ENCODE measurements around the gene ERBB2. TPM values are rescaled to one million over a fixed set of nuclear protein-coding genes. Genes with fewer than 3 reads are reported as not detected.

The ERBB2 gene
- total RNA-seq (2021): 216 and 217 TPM in 2 replicates
- long read RNA-seq, full-length matches to known transcripts: 42 of 224 reads
- long read RNA-seq, partial matches to known transcripts: 137 of 224 reads
- long read RNA-seq, other reads (novel, unspliced or antisense): 45 of 224 reads

GRCh38 chr17:39699818-39700147 lies at the start of gene ERBB2:
Gene ERBB2 (plus strand): TSS chr17:39700064. CDS start chr17:39700239, 175 bp downstream.
- no peak within 1 kb of the TSS for H4K5ac ChIP-seq (ENCODE audit: insufficient read length, low read depth, low read length)
- H2BK20ac ChIP-seq (ENCODE audit: low read depth, low read length, poor library complexity, severe bottlenecking): no peak within 1 kb of the TSS
- Mint-ChIP-seq H3K4me3 (peak within 1 kb of the TSS; percentile 92 to 97), H3K9me3 (no peaks in the 10 kb centered on the region), H3K4me1 (peaks cover 66 to 77% of the 10 kb centered on the region in 2 experiments), H3K27ac (peak within 1 kb of the TSS; percentile 91 to 97 (median 91)), H3K27me3 (ENCODE audit: low read depth) (no peaks in the 10 kb centered on the region; the same call in 1 of the 2 replicates), H3K36me3 (ENCODE audit: insufficient read depth in 1 of 3, low read depth in 3 of 3) (peaks cover 9 to 31% (median 23%) of the 10 kb centered on the region in 3 experiments)
- H3K79me2 ChIP-seq (ENCODE audit: insufficient read depth, low read length): peaks cover 38% of the 10 kb centered on the region
- H3K79me1 ChIP-seq (ENCODE audit: insufficient read depth, low read depth, low read length, poor library complexity, severe bottlenecking): no peaks in the 10 kb centered on the region
- TF ChIP-seq, protein P1, sequence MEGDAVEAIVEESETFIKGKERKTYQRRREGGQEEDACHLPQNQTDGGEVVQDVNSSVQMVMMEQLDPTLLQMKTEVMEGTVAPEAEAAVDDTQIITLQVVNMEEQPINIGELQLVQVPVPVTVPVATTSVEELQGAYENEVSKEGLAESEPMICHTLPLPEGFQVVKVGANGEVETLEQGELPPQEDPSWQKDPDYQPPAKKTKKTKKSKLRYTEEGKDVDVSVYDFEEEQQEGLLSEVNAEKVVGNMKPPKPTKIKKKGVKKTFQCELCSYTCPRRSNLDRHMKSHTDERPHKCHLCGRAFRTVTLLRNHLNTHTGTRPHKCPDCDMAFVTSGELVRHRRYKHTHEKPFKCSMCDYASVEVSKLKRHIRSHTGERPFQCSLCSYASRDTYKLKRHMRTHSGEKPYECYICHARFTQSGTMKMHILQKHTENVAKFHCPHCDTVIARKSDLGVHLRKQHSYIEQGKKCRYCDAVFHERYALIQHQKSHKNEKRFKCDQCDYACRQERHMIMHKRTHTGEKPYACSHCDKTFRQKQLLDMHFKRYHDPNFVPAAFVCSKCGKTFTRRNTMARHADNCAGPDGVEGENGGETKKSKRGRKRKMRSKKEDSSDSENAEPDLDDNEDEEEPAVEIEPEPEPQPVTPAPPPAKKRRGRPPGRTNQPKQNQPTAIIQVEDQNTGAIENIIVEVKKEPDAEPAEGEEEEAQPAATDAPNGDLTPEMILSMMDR (conservative IDR thresholded peaks at IDR 0.05): no peak
- no peak within 1 kb of the TSS for H2BK12ac ChIP-seq (ENCODE audit: insufficient read length, low read depth, low read length)
- WGBS (ENCODE audit: extremely low coverage, insufficient read length, low lambda C conversion rate): no CpG with 5 or more reads among the region's 20 CpGs
- H3K23me2 ChIP-seq (ENCODE audit: insufficient read length, low read depth, low read length, poor library complexity, severe bottlenecking): peaks cover 8% of the 10 kb centered on the region
- H3K14ac ChIP-seq (ENCODE audit: insufficient read depth, low read length): peak within 1 kb of the TSS; percentile 50; the same call in 1 of the 2 replicates
- no peak within 1 kb of the TSS for H3T11ph ChIP-seq (ENCODE audit: low read length)
- H3K4me2 ChIP-seq (ENCODE audit: insufficient read depth, insufficient read length, low read length): peak within 1 kb of the TSS; percentile 95
- no peak within 1 kb of the TSS for H4K8ac ChIP-seq (replicated peaks; ENCODE audit: insufficient read length, low read depth, low read length)
- no peak within 1 kb of the TSS for H3K27ac ChIP-seq (ENCODE audit: insufficient read length, low read depth, low read length)
- H3K4me1 ChIP-seq (ENCODE audit: insufficient read depth, low read length): peaks cover 30% of the 10 kb centered on the region
- no peak within 1 kb of the TSS for H2AK5ac ChIP-seq (ENCODE audit: insufficient read length, low read length)
- H2BK5ac ChIP-seq (ENCODE audit: insufficient read length, low read length): no peak within 1 kb of the TSS
- no peak within 1 kb of the TSS for H3K23ac ChIP-seq (ENCODE audit: insufficient read length, low read depth, low read length)
- H3K56ac ChIP-seq (ENCODE audit: insufficient read length, low read depth, low read length): no peak within 1 kb of the TSS
- no peak within 1 kb of the TSS for H3K4ac ChIP-seq (ENCODE audit: low read depth, low read length)
- no peak within 1 kb of the TSS for H2BK120ac ChIP-seq (ENCODE audit: low read depth, low read length, poor library complexity, severe bottlenecking)
- no peak within 1 kb of the TSS for H2AFZ ChIP-seq (ENCODE audit: low read length)
- H4K91ac ChIP-seq (ENCODE audit: insufficient read length, low read depth, low read length): no peak within 1 kb of the TSS
- H3K9ac ChIP-seq (ENCODE audit: extremely low read depth, insufficient read length, low read length): peak within 1 kb of the TSS; percentile 61
- H4K20me1 ChIP-seq (ENCODE audit: control insufficient read depth, insufficient read depth, insufficient read length): no peaks in the 10 kb centered on the region
- H3K18ac ChIP-seq (ENCODE audit: insufficient read length, low read depth, low read length): no peak within 1 kb of the TSS
- DNase-seq: peak; percentile 88
- no peaks in the 10 kb centered on the region for H3K27me3 ChIP-seq (ENCODE audit: insufficient read depth, low read length)
- H3K9me3 ChIP-seq (ENCODE audit: control insufficient read depth, low read depth, low read length): no peaks in the 10 kb centered on the region
- H2BK15ac ChIP-seq (ENCODE audit: low read depth, low read length): no peak within 1 kb of the TSS
